A549 treated with AZD9567 at 1 μM for 4 hours (cell line): ENCODE measurements around the gene KIFAP3. TPM values are rescaled to one million over a fixed set of nuclear protein-coding genes. Genes with fewer than 3 reads are reported as not detected.

Experiments used
- total RNA-seq: library from RNA; stranded (reverse); fragments of 200-300 nt; extraction: Qiagen RNA extraction; gene quantifications from 5 replicates; pipeline ENCODE4 v1.2.3, GENCODE V29; 2022; ENCODE audit not compliant: insufficient read depth

The KIFAP3 gene
- total RNA-seq: 11.1 to 14.9 TPM (median 12.6 TPM) in 5 replicates

DNA sequence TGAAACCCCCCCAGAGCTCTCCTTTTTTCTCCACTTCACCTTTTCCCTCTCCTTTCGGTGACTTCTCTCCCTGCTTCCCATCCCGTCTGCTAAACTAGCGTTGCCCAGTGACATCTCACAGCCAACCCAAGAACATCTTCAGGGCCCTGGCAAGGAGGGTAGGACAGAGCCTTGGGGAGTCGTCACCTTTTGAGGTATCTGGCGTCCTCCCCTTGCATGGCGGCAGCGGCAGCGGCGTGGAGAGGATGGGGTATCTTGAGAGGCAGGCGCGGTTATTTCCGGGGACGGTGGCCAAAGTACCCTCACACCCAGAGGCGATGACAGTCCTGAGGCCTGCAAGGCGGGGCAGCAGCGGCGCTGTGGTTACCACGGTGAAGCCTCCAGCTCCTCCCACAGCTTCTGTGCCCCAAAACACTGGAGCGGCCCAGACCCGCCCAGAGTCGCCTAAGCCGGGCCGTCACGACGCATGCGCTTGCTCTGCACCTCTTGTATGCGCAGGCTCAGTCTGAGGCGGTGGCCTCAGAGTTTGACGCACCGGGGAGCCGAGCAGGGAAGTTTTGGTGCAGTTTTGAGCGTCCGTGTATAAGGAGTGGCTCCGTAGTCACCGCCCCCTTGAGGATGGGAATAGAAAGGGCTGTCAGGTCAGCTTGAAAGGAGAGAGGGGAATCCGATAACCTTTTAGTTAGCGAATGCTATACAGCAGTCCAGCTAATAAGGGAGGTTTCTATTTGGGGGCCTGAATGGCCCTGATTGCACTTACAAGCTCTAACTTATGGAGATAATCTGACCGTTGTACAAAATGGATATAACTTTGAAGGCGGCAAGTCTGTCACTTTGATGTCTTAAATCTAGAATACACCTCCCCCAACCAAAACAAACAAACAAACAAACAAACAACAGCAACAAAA is at the start of gene KIFAP3:
Gene KIFAP3 (minus strand): TSS at position 446 of the 908 bp plus-strand sequence. CDS start 228 bp downstream, at position 218.

DNA sequence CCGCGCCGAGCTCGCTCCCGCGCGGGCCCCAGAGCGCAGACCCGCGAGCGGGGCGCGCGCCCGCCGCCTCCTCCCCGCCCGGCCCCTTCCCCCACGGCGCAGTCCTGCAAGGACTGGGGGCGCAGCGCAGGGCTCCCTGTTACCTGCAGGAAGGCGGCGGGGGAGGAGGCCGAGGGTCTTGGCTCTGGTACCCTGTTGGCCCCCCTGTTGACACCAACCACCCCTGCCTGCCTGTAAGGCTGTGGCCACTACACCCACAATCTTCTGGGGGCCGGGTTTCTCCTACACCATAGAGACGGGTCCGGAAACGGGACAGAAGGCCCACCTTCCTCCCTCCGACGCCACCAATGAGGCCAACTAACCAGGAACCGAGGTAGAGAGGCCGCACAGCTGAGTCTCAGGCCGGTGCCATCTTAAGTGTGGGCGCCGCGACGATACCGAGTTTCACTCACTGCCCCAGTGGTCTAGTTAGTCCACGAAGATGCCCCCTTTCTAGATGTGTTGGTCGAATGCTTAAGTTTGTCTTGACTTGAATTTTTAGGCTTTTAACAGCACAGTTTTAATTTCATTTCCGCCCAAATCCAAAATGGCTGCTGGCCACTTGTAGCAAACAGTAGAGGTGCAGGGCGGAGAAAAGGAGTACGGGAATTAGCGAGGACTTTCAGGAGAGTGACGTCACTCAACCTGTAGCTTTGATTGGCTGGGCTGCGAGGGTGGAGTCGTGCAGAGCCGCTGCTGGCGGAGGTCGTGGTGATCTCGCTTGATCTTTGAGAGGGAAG is 180.7 kb downstream of the KIFAP3 start, which contains the start of gene SCYL3:
Gene SCYL3 (minus strand): TSS at position 252 of the 779 bp plus-strand sequence. CDS start 5,056 bp downstream, outside the sequence.

Other genes with a start within 250 kb of the KIFAP3 start
- 2.0 to 3.8 TPM (median 3.5 TPM) in 5 replicates for gene SCYL3, start 180.8 kb downstream of the KIFAP3 start, total RNA-seq
- gene NTMT2, start 71.3 kb upstream of the KIFAP3 start, total RNA-seq: not detected in 5 replicates